Mammary epithelial cell (primary cell): Measurements from ENCODE around the gene ZNF613.

Source experiments
- CTCF ChIP-seq, 2 donors: IDR thresholded peaks in 1 of 2; conservative IDR thresholded peaks in 1 of 2; 2 replicates each; pipeline ENCODE4 v1.5.1; 2011 to 2012; ENCODE audit warnings: inconsistent platforms in 2 of 2, low read length in 2 of 2, mild to moderate bottlenecking in 2 of 2, control low read depth in 1 of 2, low read depth in 1 of 2; ENCODE audit not compliant: insufficient read depth in 1 of 2; ENCODE audit errors: extremely low read depth in 1 of 2
- EZH2 ChIP-seq: IDR thresholded peaks from 2 replicates; pipeline ENCODE4 v1.6.1; 2012; ENCODE audit warnings: low read length, inconsistent platforms, borderline replicate concordance

- TF ChIP-seq CTCF (conservative IDR thresholded peaks at IDR 0.05 in 1 of 2, IDR thresholded peaks at IDR 0.05 in 1 of 2; ENCODE audit: extremely low read depth in 1 of 2, insufficient read depth in 1 of 2, low read depth in 1 of 2, low read length in 2 of 2) (no peak), EZH2 (no peak)
Observed at GRCh38 chr19:51983361-51983760, 56.1 kb downstream of the ZNF613 start.
